GM21528 (cell line): ENCODE measurements around the gene AP1G2.
A peak's percentile ranks its signal among the peaks of the same experiment; 100 is the strongest.

ENCODE experiments used
- ATAC-seq: cut with Tn5 transposase; IDR thresholded peaks from one replicate; pipeline ENCODE4 v1.9.1; 2021; ENCODE audit warnings: mild to moderate bottlenecking, moderate library complexity; ENCODE audit not compliant: unreplicated experiment, low FRiP score

AP1G2 gene

GRCh38 chr14:23559010-23559925, 8.3 kb downstream of the AP1G2 start:
- ATAC-seq: no peak

DNA sequence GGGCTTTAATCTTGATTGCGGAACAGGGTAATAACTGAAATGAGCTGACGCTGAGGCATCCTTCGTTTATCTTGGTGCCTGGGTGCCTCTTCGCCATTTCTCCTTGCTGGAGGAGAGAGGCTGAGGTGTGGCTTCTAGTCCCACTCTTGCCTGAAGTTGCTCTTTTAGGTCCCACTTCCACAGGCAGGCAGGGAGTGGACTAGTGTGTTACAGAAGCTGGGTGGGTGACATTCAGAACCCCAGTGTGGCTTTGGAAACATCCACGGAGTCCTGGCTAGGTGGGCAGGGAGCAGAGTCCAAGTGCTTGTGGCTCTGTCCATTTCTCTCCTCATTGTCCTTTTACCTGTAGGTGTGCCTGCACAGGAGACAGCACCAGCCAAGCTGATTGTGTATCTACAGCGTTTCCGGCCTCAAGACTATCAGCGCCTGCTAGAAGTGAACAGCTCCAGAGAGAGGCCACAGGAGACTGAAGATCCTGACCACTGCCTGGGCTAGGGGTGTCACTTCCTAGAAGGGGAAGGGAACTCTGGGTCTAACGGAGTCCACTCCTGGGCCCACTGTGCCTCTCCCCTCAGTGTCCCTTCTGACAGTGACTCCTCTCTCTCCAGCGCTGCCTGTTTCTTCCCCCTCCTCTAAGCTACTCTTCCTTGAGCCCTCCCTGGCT, 9.1 kb downstream of the AP1G2 start:
- no peak for ATAC-seq

DNA sequence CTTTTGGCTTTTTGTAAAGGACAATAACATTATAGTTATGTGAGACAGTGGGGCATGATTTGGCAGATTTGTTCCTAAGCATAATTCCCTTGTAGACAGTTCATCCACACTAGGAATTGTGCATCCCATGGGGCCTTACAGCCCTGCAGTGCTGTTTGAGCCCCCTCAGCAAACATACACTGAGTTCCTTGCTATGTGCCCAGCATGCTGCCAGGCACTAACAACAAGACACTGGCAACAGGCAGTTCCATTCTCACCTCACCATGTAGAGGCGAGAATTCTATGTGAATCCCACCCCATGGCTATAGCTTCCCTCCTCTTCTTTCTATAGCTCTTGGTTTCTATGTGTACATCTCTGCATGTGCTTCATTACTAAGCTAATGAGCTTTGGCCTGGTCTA, 9.6 kb downstream of the AP1G2 start:
- ATAC-seq: no peak

GRCh38 chr14:23557521-23557920, 10.1 kb downstream of the AP1G2 start:
- no peak for ATAC-seq

- ATAC-seq: no peak
Observed at GRCh38 chr14:23556700-23557440, 10.7 kb downstream of the AP1G2 start.

- ATAC-seq: peak; percentile 84
Observed at GRCh38 chr14:23555882-23556699, 11.5 kb downstream of the AP1G2 start, which contains the start of gene THTPA. THTPA (plus strand) TSS chr14:23556271; CDS start chr14:23556758, 487 bp downstream.

DNA sequence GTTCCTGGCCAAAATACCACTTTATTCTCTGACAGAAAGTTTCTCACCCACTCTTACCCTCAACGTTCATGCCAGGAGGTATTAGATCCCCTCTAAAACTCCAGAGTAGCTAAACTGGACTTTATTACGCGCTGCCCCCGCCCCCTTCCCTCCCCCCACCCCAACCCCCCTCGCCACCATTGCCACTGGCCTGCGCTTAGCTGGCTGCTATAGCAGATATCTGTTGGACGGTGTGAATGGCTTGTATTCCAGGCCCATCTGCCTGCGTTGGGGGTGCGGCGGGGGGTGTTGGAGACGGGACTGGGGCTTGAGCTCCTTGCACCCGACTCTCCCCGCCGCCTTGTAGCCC, 12.1 kb downstream of the AP1G2 start:
- peak; percentile 2 for ATAC-seq

DNA sequence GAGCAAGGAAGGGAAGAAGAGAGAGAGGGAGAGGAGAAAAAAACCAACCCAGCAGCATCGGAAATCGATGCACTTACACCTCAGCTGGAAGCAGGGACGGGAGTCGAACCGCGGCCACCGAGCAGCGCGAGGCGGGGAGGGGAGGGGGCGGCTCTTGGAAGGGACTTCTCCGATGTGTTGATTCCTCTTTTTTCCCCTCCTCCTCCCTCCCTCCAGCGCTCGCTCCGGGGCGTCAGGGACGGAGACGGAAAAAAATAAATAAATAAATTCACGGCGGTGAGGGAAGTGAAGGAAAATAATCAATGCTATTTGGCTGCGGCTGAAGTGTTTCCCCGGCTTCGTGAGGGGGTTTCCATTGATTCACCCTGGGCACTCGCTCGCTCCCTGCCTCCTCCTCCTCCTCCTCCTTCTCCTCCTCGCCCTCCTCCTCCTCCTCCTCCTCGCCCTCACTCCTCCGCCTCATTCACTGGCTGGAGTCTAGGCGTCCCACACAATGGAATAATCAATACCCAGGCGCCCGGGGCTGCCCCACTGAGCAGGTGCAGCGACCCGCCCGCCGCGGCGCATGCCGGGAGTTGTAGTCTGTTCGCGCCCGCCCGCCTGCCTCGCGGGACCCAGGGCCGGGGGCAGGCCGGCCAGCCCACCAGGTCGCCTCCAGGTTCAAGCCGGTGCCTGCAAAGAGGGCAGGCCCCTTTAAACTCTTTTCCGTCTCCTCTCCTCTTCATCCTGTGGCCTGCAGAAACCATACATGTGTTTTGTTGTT, 16.1 kb downstream of the AP1G2 start, which contains the start of gene ZFHX2:
Gene ZFHX2, minus strand, starts transcription at position 500 of the 763 bp plus-strand sequence. CDS start 16,440 bp downstream, outside the sequence.
- peak; percentile 60 for ATAC-seq

- ATAC-seq: no peak
Observed at GRCh38 chr14:23550812-23551265, 16.8 kb downstream of the AP1G2 start.

- no peak for ATAC-seq
Observed at GRCh38 chr14:23550131-23550811, 17.3 kb downstream of the AP1G2 start.

DNA sequence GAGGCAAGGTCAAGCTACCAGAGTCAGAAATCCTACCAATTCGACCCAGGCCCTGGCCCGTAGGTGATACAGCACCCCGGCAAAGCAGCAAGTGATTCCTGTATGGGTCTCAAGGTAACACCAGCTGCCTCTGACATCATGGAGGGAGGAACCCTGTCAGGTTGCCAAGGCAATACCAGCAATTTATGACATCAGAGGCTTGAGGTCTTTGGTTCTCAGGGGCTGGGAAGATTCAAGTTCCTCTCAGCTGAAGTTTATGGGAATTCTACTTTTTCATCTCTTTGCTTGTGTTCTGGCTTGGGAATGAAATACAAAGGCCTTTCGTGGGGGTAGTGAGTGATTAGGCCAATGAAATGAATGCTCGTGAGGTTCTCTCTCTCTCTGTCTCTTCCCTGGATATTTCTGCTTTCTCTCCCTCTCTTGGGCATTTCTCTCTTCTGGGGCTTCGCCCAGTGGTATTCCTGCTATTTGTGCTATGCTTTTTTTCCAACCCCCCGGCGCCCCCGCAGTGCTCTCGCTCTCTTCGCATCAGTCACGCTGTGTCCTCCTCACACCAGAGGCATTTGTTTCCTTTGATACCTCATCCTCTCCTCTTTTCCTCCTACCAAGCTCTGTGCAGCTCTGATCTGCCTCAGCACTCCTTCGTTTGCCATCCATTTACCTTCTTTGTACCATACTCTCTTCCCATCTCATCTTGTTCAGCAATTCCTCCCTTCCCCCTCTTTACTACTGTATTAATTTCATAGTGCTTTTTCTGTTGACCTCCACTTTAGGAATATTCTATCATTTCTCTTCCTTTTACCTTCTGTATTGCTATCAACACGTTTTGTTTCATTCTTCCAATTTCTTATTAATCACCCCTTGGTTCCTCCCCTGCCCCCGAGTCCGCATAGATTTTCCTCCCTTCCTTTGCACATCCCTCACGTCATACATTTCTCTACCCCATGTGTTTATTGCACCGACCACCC, 19.0 kb downstream of the AP1G2 start:
- no peak for ATAC-seq

DNA sequence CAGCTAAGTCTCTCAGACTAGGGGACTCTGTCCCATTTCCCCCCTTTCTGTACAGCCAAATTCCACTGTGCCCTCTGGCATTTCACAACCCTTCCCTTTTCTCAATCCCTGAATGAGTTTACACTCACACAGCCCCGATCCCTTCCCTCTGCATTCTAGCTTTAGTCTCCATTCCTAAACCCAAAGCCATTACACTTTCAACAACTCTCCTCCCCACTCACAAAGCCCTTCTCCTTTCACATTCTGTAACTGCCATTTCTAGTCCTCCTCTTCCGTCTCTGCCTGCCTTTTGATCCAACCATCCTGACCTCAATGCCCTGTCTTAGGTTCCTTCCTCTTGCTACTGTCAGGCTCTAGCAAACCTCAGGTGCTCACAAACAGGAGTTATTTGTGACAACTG, 19.7 kb downstream of the AP1G2 start:
- ATAC-seq: no peak

- no peak for ATAC-seq
Observed at GRCh38 chr14:23546450-23547035, 21.0 kb downstream of the AP1G2 start.

GRCh38 chr14:23545740-23546365, 21.7 kb downstream of the AP1G2 start:
- no peak for ATAC-seq

DNA sequence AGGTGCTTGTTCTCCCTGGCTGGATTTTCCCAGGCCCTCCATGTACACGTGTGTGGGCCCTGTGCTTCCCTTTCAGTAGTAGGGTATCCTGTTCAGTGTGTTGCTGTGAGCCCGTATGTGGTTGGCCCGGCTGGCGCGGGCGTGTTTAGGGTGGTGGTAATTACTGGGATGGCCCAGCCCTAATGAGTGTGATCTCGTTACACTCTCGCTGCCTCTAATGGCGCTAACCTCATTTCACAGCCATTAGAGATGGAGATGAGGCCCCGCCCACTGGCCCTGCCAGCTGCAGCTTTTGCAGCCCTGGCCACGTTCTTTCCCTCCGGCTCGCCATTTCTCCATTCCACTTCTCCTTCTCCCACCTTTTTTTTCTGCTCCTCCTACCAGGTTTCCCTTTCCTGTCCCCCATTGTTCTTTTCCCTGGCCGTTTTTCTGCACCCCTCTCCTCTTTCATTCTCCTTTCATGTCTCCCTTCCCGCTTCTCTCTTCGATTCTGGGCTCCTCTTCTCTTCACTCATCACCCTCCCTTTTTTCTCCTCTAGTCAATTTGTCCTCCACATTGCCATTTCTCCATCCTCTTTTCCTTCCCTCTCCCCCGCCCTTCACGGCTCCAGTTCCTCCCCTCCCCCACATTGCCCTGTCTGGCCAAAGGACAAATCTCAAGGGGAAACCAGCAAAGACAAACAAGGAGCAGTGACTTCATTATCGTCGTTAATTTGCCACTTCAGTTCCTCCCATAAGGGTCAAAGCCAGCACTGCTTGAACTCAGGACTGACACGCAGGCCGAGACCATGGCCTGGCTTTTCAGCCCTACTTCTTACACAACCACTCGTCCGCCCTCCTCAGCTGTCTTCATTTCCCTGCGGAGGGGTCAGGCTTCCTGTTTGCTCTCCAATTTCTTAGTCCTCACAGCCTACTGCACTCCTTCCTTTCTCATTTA, 22.8 kb downstream of the AP1G2 start:
- no peak for ATAC-seq

- ATAC-seq: no peak
Observed at GRCh38 chr14:23543403-23543802, 24.2 kb downstream of the AP1G2 start.
